HG02678 (cell line): ENCODE results near the gene HPN.
A peak's percentile ranks its signal among the peaks of the same experiment; 100 is the strongest.
"Not testable (repeated sequence)": the region's sequence is repeated elsewhere in the genome, so short reads cannot be mapped to it uniquely, and the experiment has no call there.

Experiments
- ATAC-seq: cut with Tn5 transposase; IDR thresholded peaks from one replicate; pipeline ENCODE4 v1.9.1; 2021; ENCODE audit warnings: mild to moderate bottlenecking, moderate library complexity; ENCODE audit not compliant: unreplicated experiment

HPN gene

GRCh38 chr19:35008891-35009341 lies 32.6 kb upstream of the HPN start:
- ATAC-seq, result no peak

- no peak for ATAC-seq
Observed at GRCh38 chr19:35009424-35010415, 31.8 kb upstream of the HPN start.

GRCh38 chr19:35011091-35011689 lies 30.3 kb upstream of the HPN start:
- ATAC-seq, result no peak

- no peak for ATAC-seq
Observed at GRCh38 chr19:35011737-35012682, 29.5 kb upstream of the HPN start.

- peak; percentile 56 for ATAC-seq
Observed at GRCh38 chr19:35013041-35013819, 28.3 kb upstream of the HPN start.

- no peak for ATAC-seq
Observed at GRCh38 chr19:35013820-35014754, 27.4 kb upstream of the HPN start.

- not testable (repeated sequence) for ATAC-seq
Observed at GRCh38 chr19:35014774-35015173, 26.7 kb upstream of the HPN start.

- no peak for ATAC-seq
Observed at GRCh38 chr19:35015270-35015953, 26.1 kb upstream of the HPN start.

GRCh38 chr19:35015954-35016351 lies 25.6 kb upstream of the HPN start:
- ATAC-seq, result no peak

GRCh38 chr19:35017507-35017906 lies 24.0 kb upstream of the HPN start:
- ATAC-seq, result no peak

GRCh38 chr19:35018379-35018778 lies 23.1 kb upstream of the HPN start:
- no peak for ATAC-seq

GRCh38 chr19:35019144-35019543 lies 22.4 kb upstream of the HPN start:
- no peak for ATAC-seq

- no peak for ATAC-seq
Observed at GRCh38 chr19:35021016-35021415, 20.5 kb upstream of the HPN start.

- ATAC-seq, result no peak
Observed at GRCh38 chr19:35021596-35021995, 19.9 kb upstream of the HPN start.

- ATAC-seq, result no peak
Observed at GRCh38 chr19:35022460-35022859, 19.1 kb upstream of the HPN start.

- ATAC-seq, result no peak
Observed at GRCh38 chr19:35023428-35023827, 18.1 kb upstream of the HPN start.

- ATAC-seq, result no peak
Observed at GRCh38 chr19:35024095-35024494, 17.4 kb upstream of the HPN start.

- ATAC-seq, result no peak
Observed at GRCh38 chr19:35025969-35026368, 15.6 kb upstream of the HPN start.

- ATAC-seq, result no peak
Observed at GRCh38 chr19:35026418-35026817, 15.1 kb upstream of the HPN start.
